Caki2 (cell line): ENCODE results near the gene OVAAL. TPM values are rescaled to one million over a fixed set of nuclear protein-coding genes. Genes with fewer than 3 reads are reported as not detected.
"Not testable (repeated sequence)": the region's sequence is repeated elsewhere in the genome, so short reads cannot be mapped to it uniquely, and the experiment has no call there.

Source experiments
- DNase-seq: peaks from one replicate; pipeline ENCODE4 v3.0.0-alpha.2; 2015; ENCODE audit warnings: low read depth
- in situ Hi-C: cut with HindIII; loops from 2 replicates; pipeline ENCODE4 v1.10.0; 2016; ENCODE audit warnings: low sequenced_read_pairs, low pct_unique_long_range_greater_than_20kb, mixed read lengths
- total RNA-seq: library from RNA; depleted of rRNA; stranded (reverse); fragments of >200 nt; shearing (Covaris generic); gene quantifications from 2 replicates; pipeline ENCODE4 v1.2.3, GENCODE V29; 2014; ENCODE audit warnings: low replicate concordance

Gene OVAAL
- total RNA-seq, 1 experiment from 2014 or later = 0.61 TPM

DNA sequence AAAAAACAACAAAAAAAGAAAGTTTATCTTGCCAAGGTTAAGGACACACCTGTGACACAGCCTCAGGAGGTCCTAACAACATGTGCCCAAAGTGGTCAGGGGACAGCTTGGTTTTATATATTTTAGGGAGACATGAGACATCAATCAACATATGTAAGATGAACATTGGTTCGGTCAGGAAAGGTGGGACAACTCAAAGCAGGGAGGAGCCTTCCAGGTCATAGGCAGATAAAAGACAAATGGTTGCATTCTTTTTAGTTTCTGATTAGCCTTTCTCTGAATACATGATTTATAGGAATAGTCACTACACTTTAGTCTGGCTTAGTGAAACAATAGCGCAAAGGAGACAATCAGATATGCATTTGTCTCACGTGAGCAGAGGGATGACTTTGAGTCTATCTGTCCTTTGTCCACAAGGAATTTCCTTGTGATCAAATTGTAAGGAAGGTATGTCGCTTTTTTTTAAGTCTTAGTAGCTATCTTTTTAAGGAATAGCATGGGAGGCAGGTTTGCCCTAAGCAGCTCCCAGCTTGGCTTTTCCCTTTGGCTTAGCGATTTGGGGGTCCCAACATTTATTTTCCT lies 23.3 kb upstream of the OVAAL start:
- DNase-seq = no peak
- in situ Hi-C loops = no loop called here

DNA sequence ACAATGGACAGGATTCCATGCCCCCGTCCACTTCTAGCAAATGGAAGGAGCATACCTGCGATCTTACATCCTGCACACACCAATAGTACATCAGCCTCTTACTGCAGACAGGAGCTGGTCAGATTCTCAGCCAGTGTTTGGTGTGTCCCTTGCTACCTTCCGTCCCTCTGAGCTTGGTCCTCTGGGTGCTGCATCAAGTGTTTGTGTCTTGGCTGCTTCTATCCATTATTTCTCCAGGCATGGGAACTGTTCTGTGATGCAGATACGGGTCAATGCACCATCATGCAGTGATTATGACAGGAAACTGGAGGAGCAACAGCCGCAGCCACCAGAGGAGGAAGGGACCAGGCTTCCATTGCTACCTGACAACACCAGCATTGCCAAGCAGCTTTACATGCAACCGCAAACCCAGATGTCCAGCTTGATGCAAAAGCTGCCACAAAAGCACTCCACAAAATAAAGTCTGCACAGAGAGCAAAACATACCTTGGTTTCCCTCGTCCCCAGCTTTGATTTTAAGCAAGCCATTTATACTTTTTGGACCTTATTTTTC lies 21.9 kb upstream of the OVAAL start:
- DNase-seq = no peak
- in situ Hi-C loops = no loop called here

DNA sequence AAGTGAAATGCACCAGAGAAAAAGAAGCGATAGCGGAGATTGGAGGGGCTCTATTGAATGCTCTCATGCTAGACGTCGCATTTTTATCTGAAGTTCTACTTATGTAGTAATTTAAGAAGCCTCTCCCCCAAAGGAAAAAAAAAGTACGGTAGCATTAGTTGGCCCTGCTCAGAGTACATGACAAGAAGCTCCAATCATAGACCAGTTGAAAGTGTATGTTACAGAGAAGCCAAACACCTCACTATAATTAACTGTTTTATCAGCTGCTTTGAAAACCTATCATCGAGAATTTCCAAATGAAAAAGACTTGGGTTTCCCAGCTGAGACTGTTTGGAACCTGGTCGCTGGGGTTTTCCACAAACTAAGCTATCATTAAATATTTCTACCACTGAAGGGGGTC lies 19.6 kb upstream of the OVAAL start:
- in situ Hi-C loops = no loop called here
- no peak for DNase-seq

DNA sequence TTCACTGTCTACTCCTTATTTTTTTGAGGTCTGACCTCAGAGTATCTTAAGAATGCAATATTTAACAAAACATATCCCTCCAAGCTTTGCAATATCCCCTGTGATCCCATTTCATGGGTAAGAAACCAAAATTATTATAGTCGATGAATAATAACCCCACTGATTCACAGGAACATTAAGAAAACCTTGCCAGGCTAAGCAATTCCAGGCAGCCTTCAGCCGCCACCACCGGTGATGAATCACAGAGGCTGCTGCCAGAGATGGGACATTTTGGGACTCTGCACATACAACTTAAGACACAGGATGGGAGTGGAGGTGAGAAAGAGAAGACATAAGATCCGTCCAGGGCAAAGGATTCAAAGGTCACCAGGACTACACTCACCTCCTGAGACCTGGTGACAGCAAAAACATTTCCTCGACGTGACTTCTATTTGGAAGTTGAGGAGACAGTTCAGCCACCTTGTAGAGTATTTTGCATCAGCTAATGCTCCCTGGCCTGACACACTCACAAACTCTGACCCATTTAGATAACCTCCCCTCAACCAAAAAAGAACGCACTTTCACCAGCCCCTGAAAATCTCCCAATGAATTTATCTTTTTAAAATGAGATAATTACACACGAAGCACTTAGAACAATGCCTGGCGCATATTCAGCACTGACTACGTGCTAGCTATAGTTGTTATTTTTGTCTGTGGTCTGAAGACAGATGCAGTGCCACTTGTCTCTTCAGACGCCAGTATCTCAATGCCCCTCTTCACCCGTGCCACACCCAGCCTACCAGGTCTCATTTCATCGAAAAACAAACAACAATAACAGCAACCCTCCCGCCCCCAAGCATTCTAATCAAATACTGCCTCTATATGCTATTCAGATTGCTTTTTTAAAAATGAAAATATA lies 17.8 kb upstream of the OVAAL start:
- no peak for DNase-seq
- in situ Hi-C loops = no loop called here

DNA sequence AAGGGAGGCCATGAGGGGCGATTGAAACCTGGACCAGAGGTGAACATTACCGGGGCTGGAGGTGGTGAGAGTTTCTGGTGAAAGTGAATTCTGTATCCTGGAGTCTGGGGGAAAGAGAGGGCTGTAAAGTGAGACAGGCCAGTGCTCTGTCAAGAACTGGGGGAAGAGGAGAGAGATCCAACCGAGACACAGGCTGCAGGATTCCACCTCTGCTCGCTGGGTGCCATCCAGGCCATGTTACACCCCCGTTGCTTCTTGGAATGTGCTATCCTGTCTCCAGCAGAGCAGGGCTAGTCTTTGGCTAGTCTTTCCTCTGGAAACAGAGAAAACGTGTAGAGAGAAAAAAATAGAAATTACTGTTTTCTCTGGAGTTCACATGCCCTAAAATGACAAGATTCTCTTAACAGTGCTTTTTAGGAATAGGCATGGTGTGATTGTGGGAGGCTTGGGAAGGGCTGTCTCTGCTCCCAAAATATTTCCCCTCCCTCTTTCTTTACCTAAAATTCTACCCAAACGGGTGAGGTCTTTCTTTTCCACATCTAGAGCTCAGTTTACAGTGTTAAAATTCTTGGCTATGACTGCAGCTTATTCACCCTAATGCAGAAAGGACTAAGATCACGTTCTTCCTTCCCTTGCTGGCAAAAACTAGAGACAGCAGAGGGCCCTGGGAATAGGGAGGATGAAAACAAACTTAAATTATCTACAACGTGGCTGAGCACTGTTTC lies 16.5 kb upstream of the OVAAL start:
- no peak for DNase-seq

DNA sequence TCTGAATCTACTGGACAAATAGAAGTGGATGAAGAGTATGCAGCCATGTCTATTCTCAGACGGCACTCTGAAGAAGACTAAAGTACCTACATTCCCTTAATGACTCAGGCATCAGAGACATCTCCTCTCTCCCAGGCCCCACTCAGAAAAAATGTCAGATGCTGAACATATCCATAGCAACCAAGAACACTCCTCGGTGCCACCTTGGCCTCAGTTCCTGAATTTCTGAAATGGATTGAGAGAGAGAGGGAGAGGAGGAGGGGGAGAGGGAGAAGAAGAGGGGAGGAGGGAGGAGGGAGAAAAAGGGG lies 16.0 kb upstream of the OVAAL start:
- in situ Hi-C loops = no loop called here
- DNase-seq = no peak

More for the DNA sequence above, 16.5 kb upstream of the OVAAL start:
- in situ Hi-C loops = no loop called here

DNA sequence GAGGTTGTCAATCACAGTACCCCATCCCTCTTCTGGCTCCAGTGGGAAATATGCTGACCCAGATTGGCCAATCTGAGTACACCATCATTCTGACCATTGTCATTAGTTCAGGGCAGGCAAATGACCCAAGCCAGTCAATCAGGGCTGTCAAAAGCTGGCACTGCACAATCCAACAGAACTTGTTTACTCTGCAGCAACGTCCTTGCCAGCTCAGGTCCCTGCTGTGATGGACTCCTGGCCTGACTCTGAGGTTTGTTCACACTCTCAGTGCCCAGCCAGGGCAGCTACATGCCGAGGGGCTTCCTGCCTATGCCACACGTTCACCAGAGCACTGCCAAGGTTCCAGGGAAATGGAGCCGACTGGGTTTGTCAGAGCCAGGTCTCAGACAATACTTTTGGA lies 14.7 kb upstream of the OVAAL start:
- in situ Hi-C loops = no loop called here
- DNase-seq = no peak

DNA sequence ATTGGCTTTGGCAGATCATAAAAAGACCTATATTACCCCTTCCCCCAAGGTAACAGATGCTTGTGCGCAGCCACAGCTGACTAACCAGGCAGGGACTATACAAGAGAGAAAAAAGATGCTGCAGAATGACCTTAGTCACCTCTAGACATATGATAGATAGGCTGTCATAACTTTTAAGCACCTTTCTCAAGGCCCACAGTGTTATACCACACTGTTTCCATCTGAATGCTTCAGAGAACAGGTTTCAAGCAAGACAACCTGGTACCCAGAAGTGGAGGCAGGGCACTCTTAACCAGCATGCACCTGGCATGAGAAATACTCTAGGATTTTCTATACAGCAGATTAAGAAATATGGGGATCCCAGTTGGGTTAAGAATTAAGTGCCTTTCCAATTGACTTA lies 12.8 kb upstream of the OVAAL start:
- DNase-seq = no peak
- in situ Hi-C loops = no loop called here

DNA sequence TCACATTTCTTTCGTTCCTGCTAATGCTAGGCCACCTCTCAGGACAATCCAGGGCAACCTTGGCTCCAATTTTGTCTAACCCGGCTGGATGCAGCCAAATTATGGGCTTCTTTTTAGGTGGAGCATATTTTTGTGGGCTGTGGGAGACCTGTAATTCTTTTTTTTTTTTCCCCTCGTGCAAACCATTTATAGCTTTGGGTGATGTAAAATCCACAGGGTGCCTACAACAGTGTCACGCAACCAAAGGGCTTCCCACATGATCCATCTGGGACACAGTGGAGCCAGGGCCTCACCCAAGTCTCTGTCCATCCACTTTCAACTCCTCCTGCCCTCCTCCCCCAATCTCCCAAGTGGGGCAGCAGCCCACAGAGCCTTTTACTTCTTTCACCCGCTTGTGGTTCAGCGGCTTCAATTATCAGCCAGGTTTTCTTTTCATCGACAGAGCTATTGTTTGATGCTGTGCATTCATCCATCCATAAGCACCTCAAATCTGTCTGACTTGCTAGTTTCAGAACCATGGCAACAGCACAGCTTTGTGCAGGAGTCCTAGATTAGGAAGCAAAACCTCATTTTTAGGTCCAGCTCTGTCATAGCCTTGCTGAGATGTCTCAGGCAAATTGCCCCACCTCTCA lies 10.0 kb upstream of the OVAAL start:
- no peak for DNase-seq
- in situ Hi-C loops = no loop called here

DNA sequence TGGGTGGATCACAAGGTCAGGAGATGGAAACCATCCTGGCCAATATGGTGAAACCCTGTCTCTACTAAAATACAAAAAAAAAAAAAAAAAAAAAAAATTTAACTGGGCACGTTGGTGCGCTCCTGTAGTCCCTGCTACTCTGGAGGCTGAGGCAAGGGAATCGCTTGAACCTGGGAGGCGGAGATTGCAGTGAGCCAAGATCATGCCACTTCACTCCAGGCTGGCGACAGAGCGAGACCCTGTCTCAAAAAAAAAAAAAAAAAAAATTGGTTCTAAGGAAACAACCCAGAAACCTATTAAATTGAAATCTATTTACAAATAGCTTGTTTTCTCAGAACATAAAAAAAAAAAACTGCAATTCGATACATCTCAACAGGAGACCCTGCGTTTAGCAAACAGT lies 9.0 kb upstream of the OVAAL start:
- DNase-seq, in situ Hi-C loops: not testable (repeated sequence)

DNA sequence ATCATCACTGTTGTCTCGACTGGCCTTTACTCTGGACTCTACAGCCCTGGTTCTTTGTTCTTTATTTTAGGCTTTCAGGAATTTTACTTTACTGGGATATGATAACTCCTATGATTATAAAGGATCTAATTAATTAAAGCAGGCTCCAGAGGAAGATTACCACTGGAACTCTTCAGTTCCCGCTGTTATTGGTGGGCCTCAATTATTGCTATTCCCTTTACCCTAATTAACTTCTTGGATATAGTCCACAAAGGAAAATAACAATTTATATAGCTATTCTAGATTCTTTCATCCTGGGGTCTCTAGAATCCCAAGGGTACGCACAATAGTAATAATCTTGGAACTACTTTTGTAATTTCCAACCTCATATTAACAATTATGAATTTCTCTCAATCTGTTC lies 8.5 kb upstream of the OVAAL start:
- DNase-seq = no peak
- in situ Hi-C loops = no loop called here

DNA sequence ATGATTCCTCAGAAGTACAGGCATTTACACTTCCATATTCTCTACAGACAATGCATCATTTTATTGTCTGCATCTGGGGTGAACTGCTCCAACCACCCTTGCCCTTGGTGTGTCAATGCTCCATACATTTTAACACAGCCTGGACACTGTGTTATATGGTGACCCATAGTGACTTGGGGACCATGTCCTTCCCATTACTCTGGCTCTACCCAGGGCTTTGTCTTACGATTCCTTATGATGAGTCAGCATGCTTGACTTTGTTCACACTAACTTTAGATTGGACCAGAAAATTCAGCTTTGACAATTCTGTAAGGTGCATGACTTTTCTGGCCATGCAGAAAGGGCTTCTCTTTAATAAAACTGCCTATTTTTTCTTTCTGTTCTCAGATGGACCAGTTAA lies 6.8 kb upstream of the OVAAL start:
- no peak for DNase-seq
- in situ Hi-C loops = no loop called here

DNA sequence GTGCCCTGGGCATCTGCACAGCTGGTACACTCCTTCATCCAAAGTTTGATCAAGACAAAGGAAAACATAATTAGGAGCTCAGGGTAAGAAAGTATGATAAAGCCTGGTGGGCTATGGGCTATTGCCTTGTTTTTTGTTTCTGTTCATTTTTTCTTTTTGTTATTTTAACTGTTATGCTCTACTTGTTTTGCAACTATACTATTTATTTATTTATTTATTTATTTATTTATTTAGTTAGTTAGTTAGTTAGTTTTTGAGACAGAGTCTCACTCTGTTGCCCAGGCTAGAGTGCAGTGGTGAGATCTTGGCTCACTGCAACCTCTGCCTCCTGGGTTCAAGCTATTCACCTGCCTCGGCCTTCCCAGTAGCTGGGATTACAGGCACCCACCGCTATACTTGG lies 5.7 kb upstream of the OVAAL start:
- in situ Hi-C loops, DNase-seq: not testable (repeated sequence)

DNA sequence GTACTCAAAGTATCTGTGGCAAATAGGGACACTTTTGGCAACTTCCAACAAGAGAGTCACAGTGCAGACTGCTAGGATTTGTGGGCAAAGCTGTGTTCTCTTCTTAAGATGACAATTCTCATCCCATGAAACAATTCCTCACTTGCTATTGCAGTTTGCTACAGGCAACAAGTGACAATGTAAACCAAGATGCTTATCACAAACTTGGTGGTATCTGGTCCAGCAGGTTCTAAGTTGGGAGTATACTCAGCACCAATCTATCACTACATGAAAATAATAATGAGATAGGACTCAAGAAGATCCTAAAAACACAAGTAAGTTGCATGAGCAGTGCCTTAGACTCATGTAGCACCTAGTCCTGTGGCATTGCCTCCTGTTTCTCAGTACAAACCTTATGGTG lies 3.4 kb upstream of the OVAAL start:
- in situ Hi-C loops = no loop called here
- no peak for DNase-seq

DNA sequence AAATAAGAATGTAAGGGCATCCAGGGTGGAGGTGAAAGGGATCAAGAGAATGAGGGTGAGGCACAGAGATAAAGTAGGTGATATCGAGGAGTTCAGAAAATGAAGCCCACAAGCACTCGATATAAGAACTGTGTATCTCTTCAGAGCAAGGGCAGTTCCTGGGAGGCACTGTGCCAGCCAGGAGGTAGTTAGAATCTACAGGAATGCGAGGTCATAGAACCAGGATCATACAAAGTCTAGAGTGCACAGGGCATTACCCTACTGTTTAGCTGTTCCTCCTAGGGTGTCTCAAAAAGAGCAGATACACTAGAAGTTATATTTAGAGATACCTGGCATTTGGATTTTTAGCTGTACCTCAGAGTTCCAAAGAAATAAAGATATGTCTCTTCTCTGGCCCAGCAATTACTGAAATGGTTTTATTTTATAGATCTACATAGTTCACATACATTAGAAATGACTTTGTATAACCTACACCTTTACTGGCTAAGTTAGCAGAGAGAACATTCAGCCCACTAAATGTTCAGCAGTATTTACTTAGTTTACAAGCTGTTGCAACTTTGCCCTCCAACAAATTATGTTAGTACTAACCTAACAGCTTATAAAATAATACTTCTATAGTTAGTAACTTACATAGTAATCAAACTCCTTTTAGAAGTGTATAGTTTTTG lies 1.6 kb downstream of the OVAAL start:
- in situ Hi-C loops = no loop called here
- DNase-seq = no peak

DNA sequence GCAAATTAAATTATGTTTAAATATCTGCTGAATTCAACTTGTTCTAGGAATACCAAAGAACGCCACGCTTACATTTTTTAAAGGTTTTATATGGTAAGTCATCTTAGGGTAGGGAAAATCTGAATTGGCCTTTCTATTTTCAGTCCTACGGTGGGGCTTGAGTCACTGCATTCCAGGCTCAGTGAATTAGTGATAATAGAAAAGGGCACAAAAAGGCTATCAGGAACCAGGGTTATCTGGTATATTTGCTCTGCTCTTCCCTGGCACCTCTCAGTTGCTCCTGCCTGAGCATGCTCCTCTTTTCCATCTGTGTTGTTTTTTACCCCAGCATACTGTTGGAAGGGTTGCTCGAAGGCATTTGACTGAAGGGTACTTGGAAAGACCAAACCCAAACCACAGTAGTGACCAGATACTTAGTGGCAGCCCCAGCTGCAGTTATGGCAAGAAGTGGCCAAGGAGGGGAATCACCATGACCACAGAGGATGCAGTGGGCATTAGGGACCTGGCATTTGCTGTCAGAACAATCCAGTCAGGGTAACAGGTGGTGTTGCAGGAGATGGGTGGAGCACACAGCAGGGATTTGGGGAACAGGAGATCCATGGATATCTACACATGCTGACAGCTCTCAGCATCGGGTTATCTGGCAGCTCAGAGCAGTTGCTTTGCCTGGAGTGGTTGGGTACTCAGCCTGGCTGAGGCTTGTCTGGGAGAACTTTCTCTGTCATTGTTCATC lies 2.3 kb downstream of the OVAAL start:
- no peak for DNase-seq
- in situ Hi-C loops = no loop called here

DNA sequence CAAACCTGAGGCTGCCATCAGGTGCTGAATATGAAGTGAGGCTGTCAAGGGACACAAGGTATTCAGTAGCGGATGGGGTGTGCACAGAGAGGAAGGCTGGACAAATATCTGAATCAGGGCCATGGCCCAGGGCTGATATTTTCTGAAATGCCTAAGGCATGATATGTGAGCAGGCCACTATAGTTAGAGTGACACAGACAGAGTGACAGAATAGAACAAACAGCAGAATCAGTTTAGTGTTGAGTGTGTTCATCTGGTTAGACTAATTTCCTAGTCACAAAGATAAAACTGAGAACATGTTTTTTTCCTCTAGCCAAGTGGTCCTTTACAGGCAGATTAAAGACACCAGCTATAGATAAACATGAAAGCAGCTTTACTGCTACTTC lies 3.9 kb downstream of the OVAAL start:
- no peak for DNase-seq
- in situ Hi-C loops = no loop called here
